IPS-18c (cell line): ENCODE results near the gene TTC31.
A peak's percentile ranks its signal among the peaks of the same experiment; 100 is the strongest.
"Not testable (repeated sequence)": the region's sequence is repeated elsewhere in the genome, so short reads cannot be mapped to it uniquely, and the experiment has no call there.

Experiments used
- H3K4me3 ChIP-seq: 2 replicates; pipeline ENCODE4 v1.7.0; 2013; ENCODE audit warnings: low read depth, mild to moderate bottlenecking, low read length, moderate library complexity; ENCODE audit not compliant: insufficient read depth
- H3K9me3 ChIP-seq: one replicate; pipeline ENCODE4 v1.6.1; 2013; ENCODE audit warnings: mild to moderate bottlenecking, low read length, moderate library complexity; ENCODE audit not compliant: control insufficient read depth, insufficient read depth

The TTC31 gene

GRCh38 chr2:74482801-74483674 is at the start of gene TTC31, which contains the start of gene CCDC142:
Gene TTC31, plus strand, starts transcription at chr2:74483081. Its CDS starts 15 bp downstream, at chr2:74483096.
Gene CCDC142, minus strand, starts transcription at chr2:74482998. Its CDS starts 161 bp downstream, at chr2:74482837.
- Histone ChIP-seq H3K4me3 (peak within 1 kb of the TSS; percentile 87), H3K9me3 (no peaks in the 10 kb centered on the region)

DNA sequence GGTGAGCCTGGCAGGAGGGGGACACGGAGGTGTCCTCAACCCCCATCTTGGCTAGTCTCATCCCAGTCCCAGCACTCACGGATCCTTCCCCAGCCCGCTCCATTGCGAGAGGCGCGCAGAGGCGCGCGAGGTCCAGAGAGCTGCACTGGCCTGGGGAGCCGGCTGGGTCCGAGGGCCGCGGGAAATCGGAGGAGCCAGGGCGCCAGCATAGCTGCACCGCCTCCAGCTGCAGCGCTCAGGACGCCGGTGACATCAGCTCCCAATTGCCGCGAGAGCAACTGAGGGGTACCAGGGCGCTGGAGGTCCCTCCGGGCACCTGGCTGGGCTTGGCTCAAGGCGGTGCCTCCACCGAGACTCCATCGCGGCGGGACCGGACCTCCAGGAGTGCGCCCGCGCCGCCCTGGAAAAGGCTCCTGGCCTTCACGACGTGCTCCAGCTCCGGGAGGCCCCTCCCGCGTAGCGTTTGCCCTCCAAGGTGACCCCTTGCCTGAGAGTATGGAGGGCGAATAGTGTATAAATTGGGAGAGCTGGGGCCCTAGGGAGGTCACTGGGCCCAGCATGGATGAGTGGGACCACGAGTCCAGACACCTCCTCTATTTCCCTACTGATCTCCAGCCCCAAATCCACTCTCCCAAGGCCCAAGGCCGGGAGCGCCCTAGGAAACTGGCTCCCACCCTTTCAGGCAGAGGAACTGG is 46.6 kb upstream of the TTC31 start:
- Histone ChIP-seq H3K9me3 (no peaks in the 10 kb centered on the region), H3K4me3 (no peak overlapping the region)

- Histone ChIP-seq H3K9me3 (no peaks in the 10 kb centered on the region), H3K4me3 (no peak overlapping the region)
Observed at GRCh38 chr2:74436848-74437695, 45.8 kb upstream of the TTC31 start.

DNA sequence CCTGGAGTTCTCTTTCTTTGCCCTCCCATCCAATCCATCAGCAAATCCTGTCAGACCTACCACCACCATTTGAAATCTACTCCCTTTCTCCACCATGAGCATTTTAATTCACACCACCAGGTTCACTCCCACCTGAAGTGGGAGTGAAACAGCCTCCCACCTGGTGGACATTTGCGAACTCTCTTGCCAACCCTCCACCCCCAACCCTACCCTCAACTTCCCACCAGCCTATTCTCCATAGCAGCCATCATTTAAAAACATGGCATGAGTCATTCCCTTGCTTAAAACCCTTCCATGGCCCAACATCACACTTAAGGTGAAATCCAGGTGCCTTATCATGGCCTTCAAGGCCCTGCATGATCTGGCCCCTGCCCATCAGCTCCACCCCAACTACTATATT is 44.6 kb upstream of the TTC31 start:
- H3K4me3 ChIP-seq = no peak overlapping the region; the same call in 1 of the 2 replicates

DNA sequence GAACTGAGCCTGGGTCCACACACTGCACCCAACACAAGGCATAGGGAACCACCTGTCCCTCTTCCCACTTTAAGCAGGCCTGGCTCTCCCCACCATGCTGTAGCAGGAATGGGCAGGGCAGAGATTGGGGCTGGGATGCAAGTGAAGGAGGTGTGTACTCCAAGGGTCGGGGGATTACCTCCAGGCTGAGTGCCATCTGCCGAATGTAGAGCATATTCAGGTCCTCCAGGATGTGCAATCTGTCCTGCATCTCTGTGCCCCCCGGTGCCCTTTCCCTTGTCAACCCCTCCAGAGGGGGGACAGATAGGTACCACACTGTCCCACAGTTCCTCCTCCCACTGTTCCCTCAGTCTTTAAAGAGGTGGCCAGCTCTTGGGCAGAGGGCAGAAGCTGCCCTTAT is 43.5 kb upstream of the TTC31 start:
- Histone ChIP-seq H3K9me3 (no peaks in the 10 kb centered on the region), H3K4me3 (peak overlapping the region; percentile 92)

More for the DNA sequence above, 44.6 kb upstream of the TTC31 start:
- H3K9me3 ChIP-seq = no peaks in the 10 kb centered on the region

DNA sequence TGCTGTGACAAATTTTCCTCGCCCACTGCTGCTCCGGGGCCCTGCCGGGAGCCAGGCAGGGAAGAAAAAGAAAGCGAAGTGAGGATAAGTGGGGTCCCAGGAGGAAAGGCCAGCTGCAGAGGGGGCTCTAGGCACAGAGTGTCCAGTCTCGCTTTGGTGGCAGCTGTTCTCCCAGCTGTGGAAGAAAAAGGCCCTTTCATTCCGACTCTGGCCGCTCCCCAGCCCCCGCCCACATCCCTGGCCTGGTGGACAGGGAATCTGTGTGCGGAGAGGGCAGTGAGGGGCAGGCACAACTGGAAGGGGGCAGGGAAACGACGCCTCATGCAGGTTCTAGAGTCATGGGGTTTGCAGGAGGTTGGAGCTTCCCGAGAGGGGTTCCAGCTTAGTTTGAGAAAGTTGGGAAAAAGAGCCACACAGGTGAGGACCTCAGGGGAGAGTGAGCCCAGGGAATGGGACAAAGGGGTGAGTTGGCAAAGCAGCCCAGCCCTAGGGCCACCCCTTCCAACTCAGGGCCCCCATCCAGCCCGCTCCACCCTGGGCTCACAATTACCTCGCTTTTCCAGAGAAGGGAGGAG is 43.0 kb upstream of the TTC31 start:
- no peaks in the 10 kb centered on the region for H3K9me3 ChIP-seq

DNA sequence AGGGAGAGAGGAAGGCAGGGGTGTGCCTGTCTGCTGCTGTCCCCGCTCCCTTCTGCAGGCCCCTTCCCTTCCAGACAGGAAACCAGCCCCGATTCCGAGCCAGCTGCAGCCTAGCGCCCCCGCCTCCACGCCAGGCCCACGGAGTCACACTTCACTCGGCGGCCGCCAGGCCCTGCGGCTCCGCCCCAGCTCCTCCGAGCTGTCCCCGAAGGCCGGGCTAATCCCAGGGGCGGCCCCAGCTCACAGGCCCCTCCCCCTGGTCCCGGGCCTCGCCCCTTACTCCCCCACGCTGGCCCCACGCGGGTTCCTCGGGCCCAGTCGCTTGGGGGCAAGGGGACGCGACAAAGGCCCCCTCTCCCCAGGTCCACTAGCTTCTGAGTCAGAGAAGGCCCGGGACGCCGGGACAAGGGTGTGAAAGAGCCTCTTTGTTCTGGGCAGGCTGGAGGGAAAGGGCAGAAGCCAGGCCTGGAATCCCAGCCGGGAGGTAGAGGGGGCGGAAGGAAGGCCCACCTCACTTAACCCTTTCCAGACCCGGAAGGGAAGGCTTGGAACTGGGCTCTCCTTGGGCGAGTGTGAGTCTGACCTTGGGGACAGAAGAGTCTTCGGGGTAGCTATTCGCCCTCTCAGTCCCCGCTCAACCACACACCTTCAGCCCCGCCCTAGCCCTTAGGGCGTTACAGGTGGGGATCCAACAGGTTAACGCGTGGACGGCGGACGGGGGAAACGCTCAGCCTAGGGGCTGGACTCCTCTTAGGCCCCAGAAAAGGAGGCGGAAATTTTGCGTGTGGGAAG is 42.3 kb upstream of the TTC31 start:
- H3K9me3 ChIP-seq = no peaks in the 10 kb centered on the region
- peak overlapping the region; percentile 92 for H3K4me3 ChIP-seq

More for the DNA sequence above, 43.0 kb upstream of the TTC31 start:
- peak overlapping the region; percentile 92 for H3K4me3 ChIP-seq

GRCh38 chr2:74441170-74441689 is 41.7 kb upstream of the TTC31 start:
- Histone ChIP-seq H3K4me3 (peak overlapping the region; percentile 92), H3K9me3 (no peaks in the 10 kb centered on the region)

DNA sequence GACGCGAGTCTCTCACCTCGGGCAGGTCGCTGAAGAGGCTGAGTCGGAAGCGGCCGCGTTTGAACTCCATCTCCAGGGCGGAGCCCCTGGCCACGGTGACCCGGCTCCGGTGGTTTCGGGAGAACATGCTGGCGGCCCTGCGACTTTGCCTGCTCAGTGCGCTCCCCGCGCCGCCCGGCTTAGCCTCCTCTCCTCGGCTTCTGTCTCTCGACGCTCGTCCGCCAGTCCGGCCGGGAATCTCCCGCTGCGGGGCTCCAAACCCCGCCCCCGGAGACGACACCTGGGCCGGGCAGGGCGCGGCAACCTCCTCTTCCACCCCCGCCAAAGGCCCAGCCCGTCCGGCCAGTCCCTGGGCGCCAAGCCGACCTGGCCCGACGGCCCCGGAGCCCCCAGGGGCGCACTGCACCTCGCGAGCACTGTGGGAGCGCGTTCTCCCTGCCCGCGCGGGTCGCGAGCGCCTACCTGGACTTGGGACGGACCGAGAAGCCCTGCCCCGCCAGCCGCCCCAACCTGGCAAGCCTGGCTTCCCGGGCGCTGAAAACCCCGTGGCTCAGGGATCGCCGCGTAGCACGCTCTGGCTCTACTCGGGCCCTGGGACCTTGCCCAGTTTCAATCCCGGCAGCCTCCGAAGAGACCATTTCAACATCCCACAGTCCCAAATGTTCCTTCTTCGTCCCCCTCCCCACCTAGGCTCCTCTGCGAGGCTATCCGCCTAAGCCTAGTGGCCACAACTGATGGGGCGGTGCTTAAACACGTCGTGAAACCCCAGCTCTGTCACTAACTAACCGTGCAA is 41.0 kb upstream of the TTC31 start, which contains the start of gene RTKN:
Gene RTKN (minus strand): TSS at position 248 of the 793 bp plus-strand sequence. CDS start 121 bp downstream, at position 127.
- Histone ChIP-seq H3K9me3 (no peaks in the 10 kb centered on the region), H3K4me3 (peak within 1 kb of the TSS; percentile 92)

GRCh38 chr2:74442483-74443297 is 40.2 kb upstream of the TTC31 start:
- H3K4me3 ChIP-seq = peak overlapping the region; percentile 92
- not testable (repeated sequence) for H3K9me3 ChIP-seq

DNA sequence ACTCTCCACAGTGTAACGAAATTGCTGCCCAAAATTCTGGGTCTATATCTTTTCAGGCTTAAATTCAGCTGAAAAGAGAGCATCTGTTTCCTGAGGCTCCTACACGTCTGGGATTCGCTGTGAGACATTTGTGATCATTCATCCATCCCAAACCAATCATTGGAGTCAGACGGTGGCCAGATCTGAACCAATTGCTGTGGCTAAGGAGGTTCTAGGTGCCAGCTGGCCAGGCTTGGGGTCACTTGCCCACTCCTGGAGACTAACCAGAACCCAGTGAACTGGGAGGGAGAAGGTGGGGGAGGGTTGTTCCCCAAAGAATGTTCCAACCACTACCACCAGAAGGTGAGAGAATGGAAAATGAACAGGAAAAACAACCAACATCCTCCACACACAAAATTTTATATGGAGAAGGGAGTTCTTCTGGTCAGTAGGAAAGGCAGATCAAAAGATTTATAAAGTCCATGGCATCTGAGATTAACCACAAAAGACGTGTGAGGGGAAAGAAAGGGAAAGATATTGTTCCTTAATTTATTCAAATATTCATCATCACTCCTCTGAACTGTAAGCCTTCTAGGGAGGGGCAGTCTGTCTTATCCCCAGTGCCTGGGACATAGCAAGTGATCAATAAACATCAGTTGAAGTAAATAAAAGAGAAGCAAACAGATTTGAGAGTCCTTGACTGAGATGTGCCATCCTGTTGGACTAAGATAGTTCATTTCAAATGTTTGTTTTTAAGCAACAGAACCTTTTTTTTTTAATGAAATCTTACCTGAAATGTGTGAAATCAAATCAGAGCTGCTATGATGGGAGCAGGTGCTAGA is 38.2 kb upstream of the TTC31 start:
- no peak overlapping the region for H3K4me3 ChIP-seq
- no peaks in the 10 kb centered on the region for H3K9me3 ChIP-seq

- H3K4me3 ChIP-seq = no peak overlapping the region
- H3K9me3 ChIP-seq = no peaks in the 10 kb centered on the region
Observed at GRCh38 chr2:74447230-74447999, 35.5 kb upstream of the TTC31 start.

DNA sequence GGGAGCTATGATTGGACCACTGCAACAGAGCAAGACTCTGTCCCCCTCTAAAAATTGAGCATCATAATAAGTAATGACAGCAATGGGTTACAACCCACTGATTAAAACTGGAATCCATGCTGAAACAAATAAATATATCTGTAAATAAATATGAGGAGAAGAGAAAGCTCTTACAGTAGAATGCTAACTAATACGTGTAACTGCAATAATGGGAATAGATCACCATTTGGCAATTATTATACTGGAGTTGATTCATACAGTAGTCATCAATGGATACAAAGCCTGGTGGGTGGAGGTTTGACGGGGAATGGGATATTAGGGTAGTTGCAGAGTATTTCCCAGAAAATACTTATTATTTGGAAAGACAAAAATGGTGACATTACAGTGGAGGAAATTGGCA is 34.1 kb upstream of the TTC31 start:
- H3K9me3 ChIP-seq = no peaks in the 10 kb centered on the region
- H3K4me3 ChIP-seq = no peak overlapping the region
